Right atrium auricular region (tissue), 2 donors: ENCODE results near the gene GREB1L. TPM values are rescaled to one million over a fixed set of nuclear protein-coding genes. Genes with fewer than 3 reads are reported as not detected.

ENCODE experiments used
- DNase-seq: peaks from one replicate; pipeline ENCODE4 v3.0.0-alpha.2; 2019; ENCODE audit warnings: low spot score
- H3K27ac ChIP-seq, 2 donors: fragments of 200-600 bp; sonication (generic); 1 replicate in 1 of 2; 2 replicates in 1 of 2; pipeline ENCODE4 v1.5.1; 2016 to 2019
- H3K27me3 ChIP-seq, 2 donors: fragments of 200-600 bp; sonication (generic); one replicate each; pipeline versions ENCODE4 v1.5.1 to v1.6.0; 2017 to 2019
- H3K36me3 ChIP-seq: fragments of 200-600 bp; sonication (generic); one replicate; pipeline ENCODE4 v1.5.1; 2016
- H3K4me1 ChIP-seq, 2 donors: fragments of 200-600 bp; sonication (generic); one replicate each; pipeline versions ENCODE4 v1.5.1 to v1.6.0; 2017 to 2019
- H3K4me3 ChIP-seq, 2 donors: fragments of 200-600 bp; sonication (generic); 1 replicate in 1 of 2; 2 replicates in 1 of 2; pipeline ENCODE4 v1.5.1; 2017 to 2019; ENCODE audit warnings: mild to moderate bottlenecking in 1 of 2, moderate library complexity in 1 of 2
- H3K9me3 ChIP-seq, 2 donors: fragments of 200-600 bp; sonication (generic); one replicate each; pipeline ENCODE4 v1.5.1; 2019
- total RNA-seq, 2 donors: library from RNA; depleted of rRNA; stranded (reverse); fragments of >200 nt; gene quantifications; one replicate each; pipeline ENCODE4 v1.1.0, GENCODE V29; 2016
- TF ChIP-seq, protein P1 (sequence below), 2 donors: fragments of 200-600 bp; sonication (generic); IDR thresholded peaks; one replicate each; pipeline ENCODE4 v1.5.1; 2019; ENCODE audit warnings: antibody characterized with exemption in 2 of 2

GREB1L gene
- total RNA-seq, 2 donors from 2014 or later: 17.5 to 19.1 TPM

DNA sequence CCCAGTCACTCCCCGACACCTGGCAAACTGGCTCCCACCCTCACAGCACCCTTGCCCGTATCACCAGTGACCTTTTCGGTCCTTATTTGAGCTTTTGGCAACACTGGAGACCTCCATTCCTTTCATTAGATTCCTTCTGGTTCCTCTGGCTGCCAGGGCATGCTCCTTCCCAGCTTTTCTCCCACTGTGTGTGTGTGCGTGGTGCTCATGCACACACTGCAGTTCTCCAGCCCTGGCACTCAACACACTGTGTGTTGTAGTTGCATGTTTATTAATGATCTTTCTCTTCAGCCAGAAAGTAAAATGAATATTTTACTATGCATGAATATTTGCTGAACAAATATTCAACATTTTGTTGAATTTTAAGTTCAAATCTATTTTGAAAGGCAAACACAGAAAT lies 219.4 kb downstream of the GREB1L start:
- H3K9me3 ChIP-seq: no peaks in the 10 kb centered on the region
- H3K36me3 ChIP-seq: no peaks in the 10 kb centered on the region
- H3K27ac ChIP-seq: peak overlapping the region; percentile 41 to 51
- TF ChIP-seq, protein P1, sequence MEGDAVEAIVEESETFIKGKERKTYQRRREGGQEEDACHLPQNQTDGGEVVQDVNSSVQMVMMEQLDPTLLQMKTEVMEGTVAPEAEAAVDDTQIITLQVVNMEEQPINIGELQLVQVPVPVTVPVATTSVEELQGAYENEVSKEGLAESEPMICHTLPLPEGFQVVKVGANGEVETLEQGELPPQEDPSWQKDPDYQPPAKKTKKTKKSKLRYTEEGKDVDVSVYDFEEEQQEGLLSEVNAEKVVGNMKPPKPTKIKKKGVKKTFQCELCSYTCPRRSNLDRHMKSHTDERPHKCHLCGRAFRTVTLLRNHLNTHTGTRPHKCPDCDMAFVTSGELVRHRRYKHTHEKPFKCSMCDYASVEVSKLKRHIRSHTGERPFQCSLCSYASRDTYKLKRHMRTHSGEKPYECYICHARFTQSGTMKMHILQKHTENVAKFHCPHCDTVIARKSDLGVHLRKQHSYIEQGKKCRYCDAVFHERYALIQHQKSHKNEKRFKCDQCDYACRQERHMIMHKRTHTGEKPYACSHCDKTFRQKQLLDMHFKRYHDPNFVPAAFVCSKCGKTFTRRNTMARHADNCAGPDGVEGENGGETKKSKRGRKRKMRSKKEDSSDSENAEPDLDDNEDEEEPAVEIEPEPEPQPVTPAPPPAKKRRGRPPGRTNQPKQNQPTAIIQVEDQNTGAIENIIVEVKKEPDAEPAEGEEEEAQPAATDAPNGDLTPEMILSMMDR (IDR thresholded peaks at IDR 0.05): no peak
- DNase-seq: no peak
- H3K4me3 ChIP-seq: no peak overlapping the region
- no peaks in the 10 kb centered on the region for H3K27me3 ChIP-seq
- H3K4me1 ChIP-seq: peaks cover 0 to 13% of the 10 kb centered on the region in 2 donors

DNA sequence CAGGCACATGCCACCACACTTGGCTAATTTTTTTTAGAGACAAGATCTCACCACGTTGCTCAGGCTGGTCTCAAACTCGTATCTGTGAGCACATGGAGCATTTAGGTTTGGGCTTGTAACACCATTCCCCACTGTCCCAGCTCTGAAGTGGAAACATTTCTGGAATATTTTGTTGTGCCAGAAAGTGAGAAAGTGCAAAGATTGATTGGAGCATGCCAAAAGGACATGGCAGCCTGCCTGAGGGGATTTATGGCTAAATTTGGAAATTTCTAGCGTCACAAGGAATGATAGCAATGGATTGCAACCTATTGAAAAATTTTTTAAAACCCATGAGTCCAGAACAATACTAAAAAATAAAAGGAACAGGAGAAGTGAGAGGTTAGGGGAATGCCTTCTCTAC lies 221.7 kb downstream of the GREB1L start:
- DNase-seq: no peak
- H3K27me3 ChIP-seq: no peaks in the 10 kb centered on the region
- no peaks in the 10 kb centered on the region for H3K36me3 ChIP-seq
- no peaks in the 10 kb centered on the region for H3K9me3 ChIP-seq
- H3K4me1 ChIP-seq: peaks cover 0 to 7% of the 10 kb centered on the region in 2 donors
- peak overlapping the region in 1 of 2 donors; percentile 70 for H3K27ac ChIP-seq
- TF ChIP-seq, protein P1 (IDR thresholded peaks at IDR 0.05): no peak
- H3K4me3 ChIP-seq: no peak overlapping the region

DNA sequence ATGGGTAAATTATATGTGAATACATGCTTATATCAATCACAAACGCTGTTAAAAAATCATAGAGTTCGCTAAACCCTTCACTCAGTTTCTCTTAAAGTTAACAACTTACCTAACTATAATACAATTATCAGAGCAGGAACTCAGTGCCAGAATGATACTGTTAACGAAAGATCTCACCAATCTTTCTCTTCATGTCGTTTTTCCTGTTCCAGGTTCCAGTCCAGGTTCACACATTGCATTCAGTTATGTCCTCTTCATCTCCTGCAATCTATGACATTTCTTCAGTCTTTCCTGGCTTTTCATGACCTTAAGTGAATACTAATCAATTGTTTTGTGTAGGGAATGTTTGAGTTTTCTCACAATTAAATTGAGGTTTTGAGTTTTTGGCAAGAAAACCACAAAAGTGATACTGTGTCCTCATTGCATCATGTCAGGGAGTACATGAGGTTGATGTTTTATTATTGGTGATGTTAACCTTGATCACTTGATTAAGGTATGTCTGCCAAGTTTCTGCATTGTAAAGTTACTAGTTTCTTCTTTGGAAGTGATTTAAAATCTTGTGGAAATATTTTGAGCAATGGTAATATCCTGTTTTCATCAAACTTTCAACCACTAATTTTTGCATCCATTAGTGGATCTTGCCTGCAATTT lies 226.6 kb downstream of the GREB1L start:
- Histone ChIP-seq H3K27ac (no peak overlapping the region), H3K36me3 (no peaks in the 10 kb centered on the region), H3K4me1 (peaks cover 0 to 4% of the 10 kb centered on the region in 2 donors), H3K27me3 (no peaks in the 10 kb centered on the region), H3K4me3 (no peak overlapping the region), H3K9me3 (no peaks in the 10 kb centered on the region)
- no peak for DNase-seq
- TF ChIP-seq, protein P1 (IDR thresholded peaks at IDR 0.05): no peak

DNA sequence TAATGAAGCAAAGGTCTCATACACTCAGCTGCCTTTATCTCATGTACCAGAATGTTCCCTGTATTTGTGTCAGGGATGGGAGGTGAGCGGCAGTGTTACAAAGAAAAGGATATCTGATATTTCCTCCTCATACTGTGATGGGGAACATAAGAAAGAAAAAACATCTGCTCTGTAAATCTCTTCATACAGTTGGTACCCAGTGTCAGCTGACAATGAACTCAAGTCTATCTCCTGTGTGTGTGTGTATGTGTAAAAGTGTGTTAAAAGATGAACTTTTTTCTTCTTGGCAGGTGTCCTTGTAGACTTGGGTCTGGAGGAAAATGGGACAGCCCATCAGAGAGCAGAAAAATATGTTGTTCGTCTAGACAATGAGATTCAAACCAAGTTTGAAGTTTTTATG lies 230.7 kb downstream of the GREB1L start:
- TF ChIP-seq, protein P1 (IDR thresholded peaks at IDR 0.05): no peak
- no peak overlapping the region for H3K27ac ChIP-seq
- H3K9me3 ChIP-seq: no peaks in the 10 kb centered on the region
- no peaks in the 10 kb centered on the region for H3K36me3 ChIP-seq
- H3K27me3 ChIP-seq: no peaks in the 10 kb centered on the region
- no peak for DNase-seq
- no peak overlapping the region for H3K4me3 ChIP-seq
- no peaks in the 10 kb centered on the region for H3K4me1 ChIP-seq

DNA sequence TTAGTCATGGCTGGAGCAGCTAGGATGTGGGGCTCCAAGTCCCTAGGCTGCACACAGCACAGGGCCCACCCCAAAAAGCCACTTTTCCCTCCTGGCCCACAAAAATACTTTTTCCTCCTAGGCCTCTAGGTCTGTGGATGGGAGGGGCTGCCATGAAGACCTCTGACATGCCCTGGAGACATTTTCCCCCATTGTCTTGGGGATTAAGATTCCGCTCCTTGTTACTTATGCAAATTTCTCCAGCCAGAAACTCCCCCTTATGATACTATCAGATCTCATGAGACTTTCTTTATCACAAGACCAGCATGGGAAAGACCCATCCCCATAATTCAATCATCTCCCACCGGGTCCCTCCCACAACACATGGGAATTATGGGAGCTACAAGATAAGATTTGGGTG lies 232.6 kb downstream of the GREB1L start:
- Histone ChIP-seq H3K27me3 (no peaks in the 10 kb centered on the region), H3K9me3 (no peaks in the 10 kb centered on the region), H3K4me3 (no peak overlapping the region), H3K36me3 (no peaks in the 10 kb centered on the region), H3K4me1 (no peaks in the 10 kb centered on the region), H3K27ac (no peak overlapping the region)
- TF ChIP-seq, protein P1 (IDR thresholded peaks at IDR 0.05): no peak
- DNase-seq: no peak

DNA sequence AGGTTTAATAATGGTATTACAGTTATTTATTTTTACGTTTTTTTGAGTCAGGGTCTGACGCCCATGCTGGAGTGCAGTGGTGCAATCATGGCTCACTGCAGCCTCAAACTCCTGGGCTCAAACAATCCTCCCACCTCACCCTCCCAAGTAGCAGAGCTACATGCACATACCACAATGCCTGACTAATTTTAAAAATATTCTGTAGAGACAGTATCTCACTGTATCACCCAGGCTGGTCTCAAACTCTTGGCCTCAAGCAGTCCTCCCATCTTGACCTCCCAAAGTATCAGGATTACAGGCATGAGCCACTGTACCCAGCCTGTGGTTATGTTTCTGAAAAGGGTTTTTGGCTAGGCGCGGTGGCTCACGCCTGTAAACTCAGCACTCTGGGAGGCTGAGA lies 237.7 kb downstream of the GREB1L start:
- DNase-seq: no peak
- no peaks in the 10 kb centered on the region for H3K4me1 ChIP-seq
- TF ChIP-seq, protein P1 (IDR thresholded peaks at IDR 0.05): no peak
- no peak overlapping the region for H3K27ac ChIP-seq
- H3K27me3 ChIP-seq: no peaks in the 10 kb centered on the region
- no peaks in the 10 kb centered on the region for H3K36me3 ChIP-seq
- no peak overlapping the region for H3K4me3 ChIP-seq
- no peaks in the 10 kb centered on the region for H3K9me3 ChIP-seq
